Mucosa of descending colon (tissue), 3 donors: ENCODE data around the gene LAMA3. TPM values are rescaled to one million over a fixed set of nuclear protein-coding genes. Genes with fewer than 3 reads are reported as not detected.
A peak's percentile ranks its signal among the peaks of the same experiment; 100 is the strongest.

ENCODE experiments used
- ATAC-seq: fragments of 200-7000 bp; cut with Tn5 transposase; one replicate; pipeline ENCODE4 v1.9.1; 2020; ENCODE audit warnings: mild to moderate bottlenecking, moderate library complexity
- DNase-seq, 3 donors: peaks; one replicate each; pipeline ENCODE4 v3.0.0-alpha.2; 2020
- H3K36me3 ChIP-seq: fragments of 200-600 bp; one replicate; pipeline ENCODE4 v1.8.0; 2021; ENCODE audit warnings: low read depth, mild to moderate bottlenecking
- H3K4me1 ChIP-seq: fragments of 200-600 bp; one replicate; pipeline ENCODE4 v1.8.0; 2021; ENCODE audit warnings: low read depth, mild to moderate bottlenecking
- H3K4me3 ChIP-seq: fragments of 200-600 bp; one replicate; pipeline ENCODE4 v1.8.0; 2021; ENCODE audit warnings: mild to moderate bottlenecking
- H3K9me3 ChIP-seq: fragments of 200-600 bp; one replicate; pipeline ENCODE4 v1.8.0; 2021; ENCODE audit warnings: mild to moderate bottlenecking
- intact Hi-C, 2 donors: fragments of 100-400 bp; cut with DNase I in 1 of 2; cut with micrococcal nuclease in 1 of 2; formaldehyde crosslinking; loops; one replicate each; pipeline versions ENCODE4 v1.11.0 to v1.11.1; 2022; cut with DNase I, micrococcal nuclease
- total RNA-seq, 3 donors: library from RNA; stranded (reverse); fragmentation: NEBNext Ultra II Directional in 2 of 3; extraction: Animal tissue kit (Norgen Biotek cat#: 25700) in 2 of 3; gene quantifications; one replicate each; pipeline versions ENCODE4 v1.2.1 to v1.2.4, GENCODE V29; 2021 to 2023
- TF ChIP-seq, protein P1 (sequence below): fragments of 200-600 bp; IDR thresholded peaks from one replicate; pipeline ENCODE4 v1.8.0; 2022; ENCODE audit warnings: antibody characterized with exemption, mild to moderate bottlenecking
- donor health status: DM: no; HTN: no; CAD: no; lungs with moderate emphysema.
- donor health status: DM: no; HTN: no; CAD: no.
- donor health status: DM: no; HTN: yes; CAD: no.

The LAMA3 gene
- total RNA-seq, 3 donors from 2014 or later: 29.0 to 62.0 (median 49.0) TPM

DNA sequence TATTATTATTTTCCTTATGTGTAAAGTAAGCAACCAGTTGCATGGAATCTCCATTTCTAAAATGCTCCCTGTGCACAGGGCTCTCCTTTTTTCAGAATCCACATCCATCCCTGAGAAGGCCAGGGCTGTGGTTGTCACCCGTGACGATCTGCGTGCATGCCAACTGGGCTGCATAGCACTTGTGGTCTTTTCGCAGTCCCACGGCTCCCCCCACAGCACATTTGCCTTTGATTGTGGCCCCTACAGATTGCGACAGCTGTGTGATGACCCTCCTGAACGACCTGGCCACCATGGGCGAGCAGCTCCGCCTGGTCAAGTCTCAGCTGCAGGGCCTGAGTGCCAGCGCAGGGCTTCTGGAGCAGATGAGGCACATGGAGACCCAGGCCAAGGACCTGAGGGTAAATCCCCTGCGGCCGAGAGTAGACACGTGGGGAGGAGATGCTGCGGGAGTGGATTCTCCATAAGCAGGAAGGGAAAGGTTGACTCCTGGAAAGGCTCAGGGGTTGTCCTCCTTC lies 205.5 kb downstream of the LAMA3 start:
- no peaks in the 10 kb centered on the region for H3K36me3 ChIP-seq
- H3K4me3 ChIP-seq: no peak overlapping the region
- DNase-seq (no peak), ATAC-seq (no peak)
- TF ChIP-seq, protein P1, sequence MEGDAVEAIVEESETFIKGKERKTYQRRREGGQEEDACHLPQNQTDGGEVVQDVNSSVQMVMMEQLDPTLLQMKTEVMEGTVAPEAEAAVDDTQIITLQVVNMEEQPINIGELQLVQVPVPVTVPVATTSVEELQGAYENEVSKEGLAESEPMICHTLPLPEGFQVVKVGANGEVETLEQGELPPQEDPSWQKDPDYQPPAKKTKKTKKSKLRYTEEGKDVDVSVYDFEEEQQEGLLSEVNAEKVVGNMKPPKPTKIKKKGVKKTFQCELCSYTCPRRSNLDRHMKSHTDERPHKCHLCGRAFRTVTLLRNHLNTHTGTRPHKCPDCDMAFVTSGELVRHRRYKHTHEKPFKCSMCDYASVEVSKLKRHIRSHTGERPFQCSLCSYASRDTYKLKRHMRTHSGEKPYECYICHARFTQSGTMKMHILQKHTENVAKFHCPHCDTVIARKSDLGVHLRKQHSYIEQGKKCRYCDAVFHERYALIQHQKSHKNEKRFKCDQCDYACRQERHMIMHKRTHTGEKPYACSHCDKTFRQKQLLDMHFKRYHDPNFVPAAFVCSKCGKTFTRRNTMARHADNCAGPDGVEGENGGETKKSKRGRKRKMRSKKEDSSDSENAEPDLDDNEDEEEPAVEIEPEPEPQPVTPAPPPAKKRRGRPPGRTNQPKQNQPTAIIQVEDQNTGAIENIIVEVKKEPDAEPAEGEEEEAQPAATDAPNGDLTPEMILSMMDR: no peak
- intact Hi-C loops: no loop called here
- peaks cover 7% of the 10 kb centered on the region for H3K4me1 ChIP-seq
- no peaks in the 10 kb centered on the region for H3K9me3 ChIP-seq

DNA sequence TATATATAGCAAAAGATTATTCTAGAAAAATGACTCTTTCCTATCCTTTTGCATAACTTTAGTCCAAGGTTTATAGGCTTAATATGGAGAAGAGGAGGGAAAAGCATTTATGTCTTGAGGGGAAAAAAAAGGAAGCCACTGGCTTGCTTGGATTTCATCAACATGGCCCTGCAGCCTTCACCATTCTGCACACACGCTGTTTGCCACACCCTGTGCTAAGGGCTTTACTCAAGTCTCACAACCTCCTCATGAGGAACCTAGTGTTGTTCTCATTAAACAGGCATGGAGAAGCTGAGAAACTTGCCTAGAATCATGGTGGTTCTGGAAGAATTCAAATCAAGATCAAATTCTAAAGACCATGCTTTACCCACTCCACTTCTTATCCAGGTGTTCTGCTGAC lies 208.0 kb downstream of the LAMA3 start:
- no peak for DNase-seq
- Histone ChIP-seq H3K4me3 (no peak overlapping the region), H3K36me3 (no peaks in the 10 kb centered on the region), H3K9me3 (no peaks in the 10 kb centered on the region), H3K4me1 (no peaks in the 10 kb centered on the region)
- no peak for ATAC-seq
- TF ChIP-seq, protein P1: no peak
- intact Hi-C loops: no loop called here

DNA sequence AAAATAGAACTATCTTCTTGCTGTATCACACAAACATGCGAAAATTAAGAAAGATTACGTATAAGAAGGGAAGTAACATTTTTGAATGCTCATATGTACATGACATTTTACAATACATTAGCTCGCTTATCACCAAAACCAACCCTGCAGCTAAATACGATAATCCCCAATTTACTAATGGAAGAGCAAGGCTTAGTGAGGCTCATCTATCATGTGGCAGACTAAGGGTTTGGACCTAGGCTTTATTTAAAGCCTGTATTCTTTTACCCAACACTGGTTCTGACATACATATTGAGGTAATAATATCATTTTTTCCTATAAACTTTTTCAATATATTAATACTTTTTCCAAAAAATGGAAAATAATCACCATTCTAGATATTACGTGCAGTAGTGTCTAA lies 208.5 kb downstream of the LAMA3 start:
- H3K4me1 ChIP-seq: no peaks in the 10 kb centered on the region
- H3K9me3 ChIP-seq: no peaks in the 10 kb centered on the region
- intact Hi-C loops: no loop called here
- DNase-seq: no peak
- TF ChIP-seq, protein P1: no peak
- ATAC-seq: no peak
- H3K36me3 ChIP-seq: no peaks in the 10 kb centered on the region
- no peak overlapping the region for H3K4me3 ChIP-seq

DNA sequence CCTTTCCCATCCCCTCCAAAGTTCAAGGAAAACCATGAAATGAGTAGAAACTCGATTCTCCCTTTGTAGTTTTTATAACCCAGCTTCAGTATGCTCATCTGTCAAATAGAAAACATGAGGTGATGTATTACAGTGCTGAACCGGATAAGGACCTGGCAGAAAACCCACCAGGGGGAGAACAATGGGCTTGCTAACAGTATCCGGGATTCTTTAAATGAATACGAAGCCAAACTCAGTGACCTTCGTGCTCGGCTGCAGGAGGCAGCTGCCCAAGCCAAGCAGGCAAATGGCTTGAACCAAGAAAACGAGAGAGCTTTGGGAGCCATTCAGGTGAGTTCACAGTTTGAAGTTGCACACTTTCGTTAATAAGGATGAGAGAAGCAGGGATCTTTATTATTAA lies 211.7 kb downstream of the LAMA3 start:
- intact Hi-C loops: no loop called here
- Histone ChIP-seq H3K4me1 (no peaks in the 10 kb centered on the region), H3K9me3 (no peaks in the 10 kb centered on the region), H3K36me3 (no peaks in the 10 kb centered on the region), H3K4me3 (no peak overlapping the region)
- DNase-seq (no peak), ATAC-seq (no peak)
- TF ChIP-seq, protein P1: no peak

DNA sequence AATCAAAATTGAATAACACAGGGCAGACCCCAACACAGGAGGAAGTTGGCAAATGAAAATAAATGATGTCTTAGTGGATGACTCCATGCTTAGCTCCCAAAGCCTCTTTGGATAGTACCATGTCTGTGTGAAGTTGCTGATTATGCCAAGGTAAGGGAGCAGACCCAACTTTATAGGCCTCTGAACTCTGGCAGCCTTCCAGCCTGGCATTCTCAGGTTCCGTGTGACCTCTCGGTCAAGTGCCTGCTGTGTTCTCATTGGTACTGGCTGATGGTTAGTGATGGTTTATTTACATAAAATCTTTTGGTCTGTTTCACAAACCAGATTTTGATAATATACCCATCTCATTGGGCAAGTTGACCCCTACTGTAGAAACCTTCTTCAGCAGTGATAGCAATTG lies 213.1 kb downstream of the LAMA3 start:
- intact Hi-C loops: no loop called here
- Histone ChIP-seq H3K4me1 (no peaks in the 10 kb centered on the region), H3K9me3 (no peaks in the 10 kb centered on the region), H3K36me3 (no peaks in the 10 kb centered on the region), H3K4me3 (no peak overlapping the region)
- peak; percentile 52 for ATAC-seq
- peak in 2 of 3 donors; percentile 58 to 61 for DNase-seq
- TF ChIP-seq, protein P1: no peak

DNA sequence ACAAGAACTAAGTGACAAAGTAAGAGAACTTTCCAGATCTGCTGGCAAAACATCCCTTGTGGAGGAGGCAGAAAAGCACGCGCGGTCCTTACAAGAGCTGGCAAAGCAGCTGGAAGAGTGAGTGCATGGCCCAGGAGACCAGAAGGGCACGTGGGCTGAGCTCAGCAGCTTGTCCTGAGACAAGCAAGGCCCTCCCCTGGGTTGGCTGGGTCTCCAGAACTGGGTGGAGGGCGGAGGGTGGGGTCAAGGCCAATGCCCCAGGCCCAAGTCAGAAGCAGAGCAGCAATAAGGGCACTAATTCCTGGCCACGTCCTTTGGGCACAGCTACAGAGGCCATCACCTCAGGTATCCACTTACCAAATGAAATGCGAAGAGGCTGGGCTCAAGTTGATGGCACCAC lies 214.7 kb downstream of the LAMA3 start:
- Histone ChIP-seq H3K36me3 (no peaks in the 10 kb centered on the region), H3K9me3 (no peaks in the 10 kb centered on the region), H3K4me1 (no peaks in the 10 kb centered on the region), H3K4me3 (no peak overlapping the region)
- TF ChIP-seq, protein P1: no peak
- ATAC-seq (no peak), DNase-seq (no peak)
- intact Hi-C loops: no loop called here
